Endothelial cell of umbilical vein (primary cell): ENCODE results near the gene CSNK1A1. TPM values are rescaled to one million over a fixed set of nuclear protein-coding genes. Genes with fewer than 3 reads are reported as not detected.
"Not testable (repeated sequence)": the region's sequence is repeated elsewhere in the genome, so short reads cannot be mapped to it uniquely, and the experiment has no call there.

Experiments
- BruUV-seq: library from RNA; stranded (reverse); fragments of 400-500 nt; replicated peaks from 2 replicates; lab custom pipeline; 2021; lab: Mats Ljungman, UMichigan
- CTCF ChIA-PET: fragments of 300-600, 350-600 bp; sonication (Branson Sonifier 250); formaldehyde crosslinking; loops from one replicate; lab custom pipeline; 2021; ENCODE audit warnings: antibody characterized with exemption, inconsistent platforms; lab: Charles Lee
- POLR2A ChIA-PET: fragments of 300-600, 350-600 bp; sonication (Branson Sonifier 250); formaldehyde crosslinking; loops from one replicate; lab custom pipeline; 2021; ENCODE audit warnings: antibody characterized with exemption, inconsistent platforms; lab: Charles Lee
- DNase-seq: peaks from one replicate; pipeline ENCODE4 v3.0.0-alpha.2; 2011; ENCODE audit warnings: low read depth, low spot score
- FAIRE-seq: peaks from 2 replicates; lab custom pipeline; 2011; peaks lifted over from hg19 to GRCh38; lab: Jason Lieb, UNC
- H2AFZ ChIP-seq: 2 replicates; pipeline ENCODE4 v1.6.0; 2012; ENCODE audit warnings: low read depth, low read length, control low read depth, inconsistent platforms
- H3K27ac ChIP-seq: 2 replicates; pipeline ENCODE4 v1.5.1; 2011; ENCODE audit warnings: low read depth, mild to moderate bottlenecking, control low read depth, low read length, moderate library complexity; ENCODE audit not compliant: insufficient read depth
- H3K27me3 ChIP-seq, 2 experiments: 2 replicates each; pipeline versions ENCODE4 v1.6.0 to v1.6.1; 2011; ENCODE audit warnings: low read length in 2 of 2, mixed read lengths in 1 of 2; ENCODE audit not compliant: control insufficient read depth in 2 of 2, insufficient read depth in 2 of 2
- H3K36me3 ChIP-seq, 2 experiments: 2 replicates in 1 of 2; 3 replicates in 1 of 2; pipeline ENCODE4 v1.5.1; 2011; ENCODE audit warnings: low read length in 2 of 2, mild to moderate bottlenecking in 1 of 2, moderate library complexity in 1 of 2; ENCODE audit not compliant: control insufficient read depth in 2 of 2, insufficient read depth in 2 of 2; ENCODE audit errors: extremely low read depth in 1 of 2
- H3K4me1 ChIP-seq: 3 replicates; pipeline ENCODE4 v1.5.1; 2011; ENCODE audit warnings: mild to moderate bottlenecking, low read length; ENCODE audit not compliant: control insufficient read depth, insufficient read depth; ENCODE audit errors: extremely low read depth
- H3K4me2 ChIP-seq: 2 replicates; pipeline ENCODE4 v1.6.1; 2011; ENCODE audit warnings: low read length, control low read depth, mixed read lengths; ENCODE audit not compliant: insufficient read depth
- H3K4me3 ChIP-seq, 3 experiments: fragments of 200-600 bp in 1 of 3; sonication (generic), shearing (Covaris generic) in 1 of 3; replicated peaks in 1 of 3; 2 replicates each; pipeline ENCODE4 v1.5.1; 2011 to 2016; ENCODE audit warnings: control low read depth in 3 of 3, low read length in 3 of 3, mild to moderate bottlenecking in 2 of 3, inconsistent platforms in 1 of 3, low read depth in 1 of 3, moderate library complexity in 1 of 3; ENCODE audit not compliant: insufficient read depth in 1 of 3
- H3K79me2 ChIP-seq: 2 replicates; pipeline ENCODE4 v1.6.0; 2012; ENCODE audit warnings: low read length, inconsistent platforms; ENCODE audit not compliant: control insufficient read depth, insufficient read depth
- H3K9ac ChIP-seq: replicated peaks from 2 replicates; pipeline ENCODE3; 2011; ENCODE audit warnings: low read length, control low read depth; ENCODE audit not compliant: insufficient read depth; ENCODE audit errors: extremely low read depth
- H3K9me1 ChIP-seq: replicated peaks from 3 replicates; pipeline ENCODE4 v1.6.0; 2011; ENCODE audit warnings: mild to moderate bottlenecking, low read length; ENCODE audit not compliant: control insufficient read depth, insufficient read depth; ENCODE audit errors: extremely low read depth
- H3K9me3 ChIP-seq: replicated peaks from 2 replicates; pipeline ENCODE4 v1.5.1; 2012; ENCODE audit warnings: low read length, inconsistent platforms; ENCODE audit not compliant: control insufficient read depth, insufficient read depth
- H4K20me1 ChIP-seq: replicated peaks from 2 replicates; pipeline ENCODE3; 2011; ENCODE audit warnings: mild to moderate bottlenecking, low read length; ENCODE audit not compliant: control insufficient read depth, insufficient read depth; ENCODE audit errors: extremely low read depth
- JUN ChIP-seq: IDR thresholded peaks from 2 replicates; pipeline ENCODE4 v1.6.1; 2011; ENCODE audit warnings: borderline replicate concordance, low read depth; ENCODE audit not compliant: insufficient read length, insufficient read depth
- MAX ChIP-seq: IDR thresholded peaks from 2 replicates; pipeline ENCODE4 v1.6.1; 2011; ENCODE audit not compliant: insufficient read depth, insufficient read length
- dilution Hi-C: fragments of 300-500 bp; cut with MboI; formaldehyde crosslinking; loops from one replicate; pipeline ENCODE4 v1.15.0; 2019; ENCODE audit warnings: low sequenced_read_pairs; ENCODE audit not compliant: extremely low pct_ligation_motif_present
- intact Hi-C: fragments of 100-400 bp; cut with micrococcal nuclease; formaldehyde crosslinking; loops from one replicate; pipeline ENCODE4 v1.10.0; 2022
- polyA plus RNA-seq, 4 experiments: library from polyadenylated mRNA; depleted of rRNA in 3 of 4; stranded (reverse) in 3 of 4; unstranded in 1 of 4; fragments of >200 nt; gene quantifications; 2 replicates each; pipeline versions ENCODE4 v1.2.1 to v1.2.3, GENCODE V29; 2011 to 2012; ENCODE audit warnings: missing spikeins in 1 of 4
- total RNA-seq: library from RNA; stranded (reverse); gene quantifications from 2 replicates; pipeline ENCODE4 v1.2.3, GENCODE V29; 2021

Gene CSNK1A1
- total and polyA plus RNA-seq, 2 donors (not counting 3 experiments of a cell fraction or from before 2014, with no cell fraction given): 74.1 to 253 TPM

- no TSS peak for BruUV-seq
- Histone ChIP-seq H3K9ac (no peak overlapping the region), H3K36me3 (peaks cover 0 to 4% of the 10 kb centered on the region in 2 experiments), H3K4me2 (peak overlapping the region; percentile 13), H3K9me1 (no peaks in the 10 kb centered on the region), H2AFZ (peak overlapping the region; percentile 88), H3K4me1 (peaks cover 7% of the 10 kb centered on the region), H3K4me3 (no peak overlapping the region), H3K9me3 (no peaks in the 10 kb centered on the region), H3K79me2 (no peaks in the 10 kb centered on the region), H4K20me1 (no peaks in the 10 kb centered on the region), H3K27me3 (peaks cover 0 to 1% of the 10 kb centered on the region in 2 experiments), H3K27ac (peak overlapping the region; percentile 46)
- dilution Hi-C loops (no loop called here), intact Hi-C loops (loop anchor here (1.0 kb wide), 1 partner anchor 15 kb away; the partner anchor contains the start of gene ARHGEF37)
- POLR2A ChIA-PET: interaction anchor here (1.8 kb wide), 1 partner anchor 14 kb away, joined by 7 read pairs; the partner anchor contains the start of gene ARHGEF37
- no peak for TF ChIP-seq JUN
- no peak for TF ChIP-seq MAX
- FAIRE-seq (peak; percentile 77), DNase-seq (peak; percentile 75)
- CTCF ChIA-PET: interaction anchor here (0.6 to 2.2 kb wide), 5 partner anchors 11 to 22 kb away, joined by 3 to 9 read pairs (median 4); partner anchors contain the start of gene ARHGEF37
Measured at GRCh38 chr5:149596712-149597111, 45.5 kb upstream of the CSNK1A1 start.

GRCh38 chr5:149595105-149595504 lies 43.9 kb upstream of the CSNK1A1 start:
- H3K4me2 ChIP-seq, H3K27me3 ChIP-seq, H3K4me1 ChIP-seq, H3K4me3 ChIP-seq, H3K9me1 ChIP-seq, H3K79me2 ChIP-seq, H4K20me1 ChIP-seq, BruUV-seq, dilution Hi-C loops, DNase-seq, FAIRE-seq, H3K27ac ChIP-seq, H3K36me3 ChIP-seq, H3K9me3 ChIP-seq, H3K9ac ChIP-seq, intact Hi-C loops, H2AFZ ChIP-seq: not testable (repeated sequence)
- POLR2A ChIA-PET: interaction anchor here (0.7 kb wide), 1 partner anchor 10 kb away, joined by 4 read pairs; no protein-coding TSS in a partner anchor
- CTCF ChIA-PET: interaction anchor here (0.9 to 1.2 kb wide), 2 partner anchors 11 to 13 kb away, joined by 3 to 5 read pairs; partner anchors contain the start of gene ARHGEF37
